K562 (cell line): ENCODE results near the gene CREM. TPM values are rescaled to one million over a fixed set of nuclear protein-coding genes. Genes with fewer than 3 reads are reported as not detected.

Experiments used
- ATAC-seq: fragments of 200-7000 bp; cut with Tn5 transposase; 3 replicates; pipeline ENCODE4 v1.9.1; 2020; ENCODE audit warnings: moderate library complexity
- BruUV-seq: library from RNA; stranded (reverse); fragments of 400-500 nt; replicated peaks from 2 replicates; lab custom pipeline; 2021; lab: Mats Ljungman, UMichigan
- CTCF ChIA-PET: fragments of 300-600 bp; formaldehyde crosslinking; extraction: SDS; loops from one replicate; lab custom pipeline; 2021; ENCODE audit warnings: low intra/inter-chr PET ratio; lab: Yijun Ruan, JAX
- POLR2A ChIA-PET: fragments of 300-600, 350-650 bp; sonication (Branson Sonifier 250); formaldehyde crosslinking; extraction: SDS; loops from one replicate; lab custom pipeline; 2021; ENCODE audit warnings: antibody characterized with exemption, inconsistent platforms; lab: Yijun Ruan, JAX
- DNase-seq, 4 experiments: peaks; one replicate each; pipeline versions ENCODE4 v3.0.0 to v3.0.0-alpha.2; 2011 to 2018; ENCODE audit warnings: low spot score in 3 of 4, mixed read lengths in 3 of 4; ENCODE audit errors: extremely low read depth in 1 of 4
- FAIRE-seq: peaks from 2 replicates; lab custom pipeline; 2011; peaks lifted over from hg19 to GRCh38; lab: Jason Lieb, UNC
- H2AFZ ChIP-seq: 2 replicates; pipeline ENCODE4 v1.6.0; 2011; ENCODE audit warnings: low read depth, low read length, control low read depth, inconsistent platforms
- H3K27ac ChIP-seq: fragments of 200-600 bp; 3 replicates; pipeline ENCODE4 v1.8.0; 2011; ENCODE audit warnings: low read depth, mild to moderate bottlenecking, control low read depth, inconsistent platforms, low read length, moderate library complexity, mixed read lengths; ENCODE audit errors: extremely low read depth
- H3K27me3 ChIP-seq, 2 experiments: fragments of 300-600 bp in 1 of 2; 2 replicates in 1 of 2; 3 replicates in 1 of 2; pipeline versions ENCODE4 v1.6.0 to v1.8.0; 2011; ENCODE audit warnings: inconsistent platforms in 2 of 2, low read length in 2 of 2, mild to moderate bottlenecking in 1 of 2, mixed read lengths in 1 of 2, moderate library complexity in 1 of 2; ENCODE audit not compliant: control insufficient read depth in 2 of 2, insufficient read depth in 2 of 2
- H3K36me3 ChIP-seq: fragments of 300-600 bp; 3 replicates; pipeline ENCODE4 v1.8.0; 2011; ENCODE audit warnings: mild to moderate bottlenecking, low read length, inconsistent platforms; ENCODE audit not compliant: control insufficient read depth, insufficient read depth
- H3K4me1 ChIP-seq, 2 experiments: fragments of 200-600 bp in 1 of 2; replicated peaks in 1 of 2; 2 replicates in 1 of 2; 3 replicates in 1 of 2; pipeline versions ENCODE4 v1.5.1 to v1.8.0; 2011; ENCODE audit warnings: inconsistent platforms in 2 of 2, low read length in 2 of 2, mild to moderate bottlenecking in 1 of 2, mixed read lengths in 1 of 2, moderate library complexity in 1 of 2; ENCODE audit not compliant: control insufficient read depth in 2 of 2, insufficient read depth in 2 of 2
- H3K4me2 ChIP-seq: 2 replicates; pipeline ENCODE4 v1.6.1; 2011; ENCODE audit warnings: low read length, control low read depth, inconsistent platforms, mixed read lengths; ENCODE audit not compliant: insufficient read depth
- H3K4me3 ChIP-seq: fragments of 200-600 bp; sonication (generic), shearing (Covaris generic); 2 replicates; pipeline ENCODE4 v1.5.1; 2016; ENCODE audit warnings: control low read depth, inconsistent platforms
- H3K79me2 ChIP-seq: fragments of 200-600 bp; 3 replicates; pipeline ENCODE4 v1.8.0; 2011; ENCODE audit warnings: low read length, inconsistent platforms; ENCODE audit not compliant: control insufficient read depth, insufficient read depth
- H3K9ac ChIP-seq, 2 experiments: 2 replicates each; pipeline versions ENCODE4 v1.6.0 to v1.6.1; 2011; ENCODE audit warnings: low read depth in 2 of 2, low read length in 2 of 2, control low read depth in 1 of 2, inconsistent platforms in 1 of 2, mild to moderate bottlenecking in 1 of 2, mixed read lengths in 1 of 2; ENCODE audit not compliant: insufficient read depth in 1 of 2
- H3K9me1 ChIP-seq: one replicate; pipeline ENCODE4 v1.6.0; 2011; ENCODE audit warnings: inconsistent platforms, mild to moderate bottlenecking, low read length, moderate library complexity; ENCODE audit not compliant: control insufficient read depth, insufficient read depth
- H3K9me3 ChIP-seq: replicated peaks from 2 replicates; pipeline ENCODE4 v1.5.1; 2011; ENCODE audit warnings: low read depth, low read length, inconsistent platforms; ENCODE audit not compliant: control insufficient read depth, insufficient read depth
- H4K20me1 ChIP-seq: replicated peaks from 2 replicates; pipeline ENCODE4 v1.6.1; 2011; ENCODE audit warnings: low read length, inconsistent platforms, mixed read lengths; ENCODE audit not compliant: control insufficient read depth, insufficient read depth
- ARID2 ChIP-seq: fragments of 450-650 bp; IDR thresholded peaks from 2 replicates; pipeline ENCODE4 v1.6.1; 2017; ENCODE audit warnings: antibody characterized with exemption, mild to moderate bottlenecking
- RAD21 ChIP-seq, 2 experiments: fragments of 250-450 bp in 1 of 2; fragments of 450-650 bp in 1 of 2; sonication (Bioruptor Pico) in 1 of 2; formaldehyde crosslinking in 1 of 2; IDR thresholded peaks in 1 of 2; conservative IDR thresholded peaks in 1 of 2; 2 replicates each; pipeline versions ENCODE4 v1.4.0 to v1.8.0; 2020 to 2022; ENCODE audit warnings: mild to moderate bottlenecking in 2 of 2, moderate library complexity in 1 of 2
- SNRNP70 ChIP-seq: fragments of 200-400 bp; formaldehyde crosslinking; optimal IDR thresholded peaks from 2 replicates; pipeline ENCODE3; 2017; ENCODE audit warnings: low read depth, low read length
- ZC3H8 ChIP-seq: fragments of 450-650 bp; IDR thresholded peaks from 2 replicates; pipeline ENCODE4 v1.6.1; 2017
- WGBS: fragments of 100-300 bp; shearing (Covaris generic); methylation state at CpG from one replicate; pipeline ENCODE4 v1.1.6; 2016; ENCODE audit warnings: low coverage, mixed read lengths; ENCODE audit not compliant: insufficient coverage; ENCODE audit errors: missing lambda C conversion rate; 5-methylcytosine and 5-hydroxymethylcytosine counted together
- in situ Hi-C: fragments of 300-500 bp; cut with MboI; formaldehyde crosslinking; loops from 4 replicates; pipeline ENCODE4 v1.15.0; 2018; ENCODE audit warnings: inconsistent platforms, mixed read lengths
- intact Hi-C: fragments of 100-400 bp; cut with micrococcal nuclease; formaldehyde crosslinking; loops from 2 replicates; pipeline ENCODE4 v1.14.2; 2022
- polyA plus RNA-seq, 8 experiments: library from polyadenylated mRNA; depleted of rRNA in 4 of 8; stranded (reverse) in 5 of 8; unstranded in 3 of 8; fragments of >200 nt; fragmentation: Nextera tagmentation in 2 of 8; fragmentation: Illumina TruSeq in 1 of 8; extraction: Ambion mirVana in 2 of 8; extraction: Trizol in 1 of 8; gene quantifications; 2 replicates each; pipeline versions ENCODE4 v1.2.1 to v1.2.3, GENCODE V29; 2011 to 2014; ENCODE audit warnings: inconsistent platforms in 1 of 8, missing spikeins in 1 of 8
- total RNA-seq, 7 experiments: library from RNA; depleted of rRNA in 6 of 7; stranded (reverse); fragments of >200 nt in 6 of 7; fragmentation: Illumina TruSeq in 2 of 7; extraction: Trizol in 2 of 7; gene quantifications; 2 replicates each; pipeline versions ENCODE4 v1.2.1 to v1.2.3, GENCODE V29; 2011 to 2021; ENCODE audit warnings: low replicate concordance in 1 of 7
- TF ChIP-seq, protein P1 (sequence below), 3 experiments: IDR thresholded peaks in 2 of 3; conservative IDR thresholded peaks in 1 of 3; 2 replicates each; pipeline ENCODE4 v1.5.1; 2011 to 2012; ENCODE audit warnings: low read length in 3 of 3, mild to moderate bottlenecking in 3 of 3, control low read depth in 2 of 3, improper control_type of control experiment in 1 of 3, inconsistent platforms in 1 of 3, low read depth in 1 of 3, mixed read lengths in 1 of 3, moderate library complexity in 1 of 3; ENCODE audit not compliant: insufficient read depth in 2 of 3

CREM gene
- total and polyA plus RNA-seq, 9 of the 15 experiments (the other 6 are each of a cell fraction or from before 2014, with no cell fraction given) = 39.1 to 70.2 (median 48.3) TPM

DNA sequence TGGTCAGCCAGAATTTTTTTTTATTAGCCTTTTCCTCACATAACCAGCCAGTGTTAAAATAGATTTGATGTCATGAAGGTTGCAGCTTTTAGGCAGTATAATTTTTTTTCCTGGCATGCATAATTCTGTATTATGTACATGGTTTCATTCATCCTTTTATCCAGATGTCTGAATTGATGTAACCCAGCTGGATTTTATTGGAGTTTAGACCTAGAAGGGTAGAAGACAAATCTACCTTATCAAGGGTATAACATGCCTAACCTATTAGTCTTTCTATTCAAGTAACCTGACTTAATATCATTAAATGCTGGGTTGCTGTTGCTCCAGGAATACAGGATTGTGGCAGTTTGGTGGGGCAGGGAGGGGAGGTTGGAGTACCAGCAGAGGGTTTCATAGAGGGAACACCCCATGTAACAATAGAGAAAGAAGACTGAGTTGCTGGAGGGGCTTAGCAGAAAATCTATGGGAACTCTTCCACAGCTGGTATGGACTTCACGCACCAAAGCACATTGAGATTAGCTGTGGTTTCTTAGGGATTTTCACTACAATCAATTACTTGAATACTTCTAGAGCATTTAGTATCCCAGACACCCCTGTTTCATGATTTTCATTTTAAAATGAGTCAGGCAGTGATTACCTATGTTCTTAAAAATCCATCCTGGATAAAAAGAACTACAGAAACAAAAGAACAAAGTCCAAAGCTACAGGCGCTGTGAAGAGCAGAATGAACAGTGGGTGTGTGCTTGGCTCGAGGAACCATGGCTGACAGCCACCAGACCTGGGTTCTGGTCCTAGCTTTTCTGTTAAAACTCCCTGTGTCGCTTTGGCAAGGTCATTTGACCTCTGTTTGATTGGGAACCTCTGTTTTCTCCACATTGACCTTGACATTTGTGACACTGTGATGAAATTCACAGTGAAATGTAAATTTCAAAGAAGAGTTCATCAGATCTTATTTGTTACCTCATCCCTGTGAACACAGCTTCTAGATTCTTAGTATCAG lies 93.5 kb downstream of the CREM start:
- no peak overlapping the region for H3K27ac ChIP-seq
- 47% methylated on average over 4 of the region's 4 CpGs for WGBS
- no peaks in the 10 kb centered on the region for H4K20me1 ChIP-seq
- no peaks in the 10 kb centered on the region for H3K4me1 ChIP-seq
- POLR2A ChIA-PET = interaction anchor here (1.7 kb wide), 1 partner anchor 100 kb away, joined by 4 read pairs; no protein-coding TSS in a partner anchor
- CTCF ChIA-PET = interaction anchor here (0.6 to 2.3 kb wide), 3 partner anchors 94 to 554 kb away, joined by 3 to 7 read pairs (median 5); partner anchors contain the start of gene CREM
- peak overlapping the region; percentile 7; the same call in 1 of the 2 replicates for H2AFZ ChIP-seq
- no peak overlapping the region for H3K9ac ChIP-seq
- intact Hi-C loops (loop anchor here (2.0 kb wide), 2 partner anchors 225 to 553 kb away; no protein-coding TSS in a partner anchor), in situ Hi-C loops (loop anchor here (5.0 kb wide), 1 partner anchor 98 kb away; no protein-coding TSS in a partner anchor)
- FAIRE-seq (no peak), DNase-seq (no peak), ATAC-seq (no peak)
- no peak overlapping the region for H3K4me2 ChIP-seq
- H3K9me3 ChIP-seq = no peaks in the 10 kb centered on the region; the same call in 1 of the 2 replicates
- H3K4me3 ChIP-seq = no peak overlapping the region
- TF ChIP-seq SNRNP70 = no peak
- no peak for TF ChIP-seq ARID2
- H3K79me2 ChIP-seq = no peaks in the 10 kb centered on the region
- H3K9me1 ChIP-seq = no peaks in the 10 kb centered on the region
- H3K27me3 ChIP-seq = no peaks in the 10 kb centered on the region
- BruUV-seq = no TSS peak
- no peaks in the 10 kb centered on the region for H3K36me3 ChIP-seq

DNA sequence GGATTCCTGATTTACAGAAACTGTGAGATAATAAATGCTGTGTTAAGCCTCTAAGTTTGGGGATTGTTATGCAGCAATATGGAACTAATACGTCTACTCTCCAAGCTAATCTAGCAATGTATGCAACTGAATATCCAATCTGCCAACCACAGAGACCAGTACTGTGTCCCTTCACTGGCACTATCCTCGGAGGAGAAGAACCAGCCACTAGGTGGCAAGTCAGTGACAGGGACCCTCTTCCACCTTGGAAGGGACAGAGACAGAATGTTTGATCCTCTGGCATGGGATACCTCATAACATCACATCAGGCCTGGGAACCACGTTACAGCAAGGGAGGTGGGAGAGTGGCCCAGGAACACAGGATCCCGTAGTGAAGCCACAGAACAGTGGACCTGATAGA lies 96.4 kb downstream of the CREM start:
- no peaks in the 10 kb centered on the region for H3K4me1 ChIP-seq
- WGBS = 17% methylated on average over 4 of the region's 4 CpGs
- POLR2A ChIA-PET = interaction anchor here (0.8 to 0.9 kb wide), 3 partner anchors 10 to 558 kb away, joined by 3 to 7 read pairs (median 3); no protein-coding TSS in a partner anchor
- in situ Hi-C loops (no loop called here), intact Hi-C loops (no loop called here)
- H3K9me1 ChIP-seq = no peaks in the 10 kb centered on the region
- ATAC-seq (0 out of 3 replicates have a peak, but pooled peaks have one; percentile 12), FAIRE-seq (no peak), DNase-seq (no peak)
- no peaks in the 10 kb centered on the region for H3K27me3 ChIP-seq
- no peak overlapping the region for H3K4me2 ChIP-seq
- H3K79me2 ChIP-seq = no peaks in the 10 kb centered on the region
- H4K20me1 ChIP-seq = no peaks in the 10 kb centered on the region
- no peak overlapping the region for H2AFZ ChIP-seq
- TF ChIP-seq ZC3H8 = no peak
- TF ChIP-seq, protein P1, sequence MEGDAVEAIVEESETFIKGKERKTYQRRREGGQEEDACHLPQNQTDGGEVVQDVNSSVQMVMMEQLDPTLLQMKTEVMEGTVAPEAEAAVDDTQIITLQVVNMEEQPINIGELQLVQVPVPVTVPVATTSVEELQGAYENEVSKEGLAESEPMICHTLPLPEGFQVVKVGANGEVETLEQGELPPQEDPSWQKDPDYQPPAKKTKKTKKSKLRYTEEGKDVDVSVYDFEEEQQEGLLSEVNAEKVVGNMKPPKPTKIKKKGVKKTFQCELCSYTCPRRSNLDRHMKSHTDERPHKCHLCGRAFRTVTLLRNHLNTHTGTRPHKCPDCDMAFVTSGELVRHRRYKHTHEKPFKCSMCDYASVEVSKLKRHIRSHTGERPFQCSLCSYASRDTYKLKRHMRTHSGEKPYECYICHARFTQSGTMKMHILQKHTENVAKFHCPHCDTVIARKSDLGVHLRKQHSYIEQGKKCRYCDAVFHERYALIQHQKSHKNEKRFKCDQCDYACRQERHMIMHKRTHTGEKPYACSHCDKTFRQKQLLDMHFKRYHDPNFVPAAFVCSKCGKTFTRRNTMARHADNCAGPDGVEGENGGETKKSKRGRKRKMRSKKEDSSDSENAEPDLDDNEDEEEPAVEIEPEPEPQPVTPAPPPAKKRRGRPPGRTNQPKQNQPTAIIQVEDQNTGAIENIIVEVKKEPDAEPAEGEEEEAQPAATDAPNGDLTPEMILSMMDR (IDR thresholded peaks at IDR 0.05 in 2 of 3, conservative IDR thresholded peaks at IDR 0.05 in 1 of 3; ENCODE audit: insufficient read depth in 2 of 3, low read depth in 1 of 3, low read length in 3 of 3) = peak in 1 of 3 experiments; percentile 13; a peak in 1 of 6 replicates
- TF ChIP-seq RAD21 (CRISPR knock-in tag; conservative IDR thresholded peaks at IDR 0.05 in 1 of 2, IDR thresholded peaks at IDR 0.05 in 1 of 2) = 0 out of 4 replicates have a peak, but pooled peaks of 1 of the 2 experiments have one; percentile 22
- no peaks in the 10 kb centered on the region; the same call in 1 of the 2 replicates for H3K9me3 ChIP-seq
- H3K4me3 ChIP-seq = no peak overlapping the region
- no peak overlapping the region for H3K27ac ChIP-seq
- H3K36me3 ChIP-seq = no peaks in the 10 kb centered on the region
- no TSS peak for BruUV-seq
- H3K9ac ChIP-seq = no peak overlapping the region
- CTCF ChIA-PET = no interaction called here
